GM18867 (cell line): ENCODE data around the gene VAPA.
A peak's percentile ranks its signal among the peaks of the same experiment; 100 is the strongest.

Source experiments
- ATAC-seq: cut with Tn5 transposase; IDR thresholded peaks from one replicate; pipeline ENCODE4 v1.9.1; 2021; ENCODE audit warnings: mild to moderate bottlenecking, moderate library complexity; ENCODE audit not compliant: unreplicated experiment

VAPA gene

DNA sequence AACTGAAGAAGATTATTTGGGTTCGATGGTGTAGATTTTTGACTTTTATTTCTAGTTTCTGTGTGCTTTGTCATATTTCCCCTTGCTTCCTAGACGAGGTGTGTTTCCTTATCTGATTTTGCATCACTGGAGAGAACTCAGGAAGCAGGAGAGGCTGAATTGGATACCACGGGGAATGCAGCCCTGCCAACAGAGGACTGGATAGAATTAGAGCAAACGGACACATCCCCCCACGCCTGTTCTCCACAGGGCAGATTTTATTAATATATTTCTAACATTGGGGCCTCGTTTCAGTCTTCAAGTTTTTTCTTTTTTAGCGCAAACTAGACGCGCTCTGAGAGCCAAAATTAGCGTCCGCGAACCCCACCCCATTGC is 678 bp upstream of the VAPA start:
- no peak for ATAC-seq

DNA sequence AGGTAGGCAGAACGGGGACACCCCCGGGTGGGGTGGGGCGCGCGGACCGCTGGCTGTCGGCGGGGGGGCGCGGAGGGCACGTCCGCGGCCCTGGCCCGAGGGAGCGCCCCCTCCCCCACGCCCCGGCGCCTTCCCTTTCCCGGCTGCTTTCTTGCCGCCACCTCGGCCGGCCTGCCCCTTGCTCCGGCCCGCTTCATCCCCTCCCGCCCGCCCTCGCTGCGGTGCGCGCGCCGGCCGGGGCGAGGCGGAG is 443 bp downstream of the VAPA start:
- no peak for ATAC-seq

- ATAC-seq, result peak; percentile 31
Measured at GRCh38 chr18:9914584-9915290, 921 bp downstream of the VAPA start.

- ATAC-seq, result no peak
Measured at GRCh38 chr18:9915291-9916076, 1.7 kb downstream of the VAPA start.

GRCh38 chr18:9916077-9916639 is 2.3 kb downstream of the VAPA start:
- ATAC-seq, result no peak

DNA sequence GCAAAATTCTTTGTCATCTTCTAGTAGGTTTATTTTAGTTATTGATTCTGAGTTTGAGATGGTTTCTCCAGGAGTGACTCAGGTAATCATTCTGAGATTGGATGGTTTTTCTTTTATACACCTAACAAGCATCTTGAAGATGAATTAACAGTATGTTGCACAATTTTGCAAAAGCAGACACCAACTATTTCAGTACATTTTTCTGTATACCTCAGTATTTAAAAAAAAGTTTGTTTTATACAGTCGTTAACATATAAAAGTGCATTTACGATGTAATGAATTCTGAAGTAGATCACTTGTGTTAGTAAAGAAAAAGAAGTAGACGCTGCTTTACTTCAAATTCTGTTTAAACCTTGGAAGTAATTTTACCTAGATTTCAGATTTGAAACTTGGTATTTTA is 3.0 kb downstream of the VAPA start:
- ATAC-seq, result no peak

DNA sequence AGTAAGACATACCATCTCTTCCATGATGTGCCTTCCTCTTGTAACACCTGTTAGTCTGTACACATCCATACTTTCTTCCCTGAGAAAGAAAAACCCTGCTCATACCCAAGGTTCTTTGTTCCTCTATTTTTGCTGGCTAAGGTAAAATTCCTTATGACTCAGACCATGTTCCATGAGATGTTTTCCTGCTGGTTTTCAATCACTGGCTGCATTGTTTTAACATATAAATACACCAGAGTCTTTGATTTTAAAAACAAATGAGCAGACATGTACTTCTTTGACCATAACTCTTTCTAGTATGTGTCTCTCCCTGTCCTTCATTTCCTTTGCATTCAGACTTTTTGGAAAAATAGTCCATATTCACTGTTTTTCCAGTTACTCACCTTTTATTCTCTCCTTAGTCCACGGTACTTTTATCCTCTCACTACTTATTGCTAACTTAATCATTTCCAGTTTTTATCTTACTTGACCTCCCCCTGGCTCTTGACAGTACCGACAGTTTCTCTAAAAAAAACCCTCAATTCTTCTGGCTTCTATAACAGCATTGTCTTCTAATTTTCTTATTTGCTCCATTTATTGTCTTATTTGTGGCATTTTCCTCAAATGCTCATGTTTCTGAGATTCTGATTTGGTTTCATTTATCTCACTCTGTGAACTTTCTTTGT is 4.3 kb downstream of the VAPA start:
- no peak for ATAC-seq

GRCh38 chr18:9919564-9920232 is 5.9 kb downstream of the VAPA start:
- no peak for ATAC-seq

GRCh38 chr18:9922592-9923311 is 8.9 kb downstream of the VAPA start:
- no peak for ATAC-seq

GRCh38 chr18:9924371-9924943 is 10.6 kb downstream of the VAPA start:
- ATAC-seq, result no peak

- ATAC-seq, result no peak
Measured at GRCh38 chr18:9925369-9925768, 11.6 kb downstream of the VAPA start.

GRCh38 chr18:9925795-9926194 is 12.0 kb downstream of the VAPA start:
- ATAC-seq, result no peak

DNA sequence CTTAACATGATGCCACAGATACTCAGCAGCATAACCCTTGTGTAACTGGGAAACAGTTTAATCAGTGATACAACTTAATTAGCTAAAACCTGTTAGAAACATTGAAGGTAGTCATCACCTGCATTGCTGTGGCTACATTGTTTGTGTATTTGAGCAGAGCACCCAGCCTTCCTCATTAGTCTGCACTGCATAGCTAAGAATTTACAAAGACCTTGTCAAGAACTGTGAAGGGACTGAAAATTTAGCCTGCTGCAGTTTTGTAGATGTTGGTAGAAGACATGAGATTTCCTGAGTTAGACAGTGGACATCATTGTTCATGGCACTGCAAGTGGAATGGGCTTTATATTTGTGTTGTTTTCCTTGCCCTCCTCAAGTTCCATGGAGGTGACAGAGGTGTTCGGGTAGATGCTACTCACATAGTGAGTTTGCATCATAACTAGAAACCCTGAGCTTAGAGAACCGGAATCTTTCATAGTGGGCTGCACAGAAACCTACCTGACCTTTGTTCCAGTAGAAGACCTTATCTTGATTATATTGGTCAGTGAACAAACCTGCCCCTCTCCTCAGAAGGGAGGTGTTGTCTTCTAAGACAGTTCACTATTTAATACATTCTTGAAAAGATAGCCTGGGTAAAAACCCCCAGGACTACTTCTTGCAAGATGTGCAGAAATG is 12.5 kb downstream of the VAPA start:
- no peak for ATAC-seq

DNA sequence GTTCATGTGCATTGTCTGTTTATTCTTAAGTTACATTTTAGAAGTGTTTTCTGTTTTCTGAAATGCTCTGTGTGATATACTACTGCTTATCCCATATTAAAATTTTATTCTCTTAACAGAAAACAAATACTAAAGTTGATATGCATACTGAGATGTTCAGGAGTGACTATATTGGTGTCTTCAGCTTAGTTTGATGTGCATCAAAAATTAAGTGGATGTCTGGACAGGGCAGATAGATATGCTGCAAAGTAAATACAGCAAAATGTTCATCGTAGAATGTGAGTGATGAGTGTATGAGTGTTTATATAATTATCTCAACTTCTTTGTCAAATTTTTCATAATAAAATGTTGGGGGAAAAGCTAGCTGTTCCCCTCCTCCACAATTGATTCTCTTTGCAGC is 13.2 kb downstream of the VAPA start:
- ATAC-seq, result no peak

GRCh38 chr18:9927392-9928063 is 13.7 kb downstream of the VAPA start:
- no peak for ATAC-seq

GRCh38 chr18:9928646-9929259 is 14.9 kb downstream of the VAPA start:
- no peak for ATAC-seq

- no peak for ATAC-seq
Measured at GRCh38 chr18:9930299-9930884, 16.6 kb downstream of the VAPA start.

- ATAC-seq, result no peak
Measured at GRCh38 chr18:9931146-9931545, 17.3 kb downstream of the VAPA start.

GRCh38 chr18:9931678-9932077 is 17.9 kb downstream of the VAPA start:
- no peak for ATAC-seq
